H1 (cell line): ENCODE data around the gene FMNL2. TPM values are rescaled to one million over a fixed set of nuclear protein-coding genes. Genes with fewer than 3 reads are reported as not detected.

Experiments
- CTCF ChIA-PET: fragments of 300-600 bp; sonication (Branson Sonifier 250); formaldehyde crosslinking; loops from one replicate; lab custom pipeline; 2021; ENCODE audit not compliant: partially characterized antibody; lab: Charles Lee
- POLR2A ChIA-PET: fragments of 300-600 bp; sonication (Branson Sonifier 250); formaldehyde crosslinking; loops from one replicate; lab custom pipeline; 2021; ENCODE audit warnings: inconsistent platforms; ENCODE audit not compliant: partially characterized antibody; lab: Charles Lee
- DNase-seq, 2 experiments: peaks; one replicate each; pipeline versions ENCODE4 v3.0.0 to v3.0.0-alpha.2; 2010 to 2022; ENCODE audit warnings: low spot score in 2 of 2, low read depth in 1 of 2, mixed read lengths in 1 of 2
- FAIRE-seq: peaks from 2 replicates; lab custom pipeline; 2011; peaks lifted over from hg19 to GRCh38; lab: Jason Lieb, UNC
- H2AFZ ChIP-seq: 2 replicates; pipeline ENCODE4 v1.8.1; 2012; ENCODE audit warnings: low read length, inconsistent platforms
- H2AK5ac ChIP-seq: 2 replicates; pipeline ENCODE4 v1.6.1; 2013; ENCODE audit warnings: low read depth, low read length
- H2BK120ac ChIP-seq: replicated peaks from 2 replicates; pipeline ENCODE3; 2013; ENCODE audit warnings: low read depth, low read length, inconsistent platforms
- H2BK12ac ChIP-seq: 2 replicates; pipeline ENCODE4 v1.6.1; 2013; ENCODE audit warnings: low read depth, low read length
- H2BK15ac ChIP-seq: 2 replicates; pipeline ENCODE4 v1.6.1; 2013; ENCODE audit warnings: low read length
- H2BK20ac ChIP-seq: 2 replicates; pipeline ENCODE4 v1.6.1; 2013; ENCODE audit warnings: low read length
- H2BK5ac ChIP-seq: 2 replicates; pipeline ENCODE4 v1.6.1; 2013; ENCODE audit warnings: low read depth, low read length
- H3K14ac ChIP-seq: 2 replicates; pipeline ENCODE4 v1.6.1; 2013; ENCODE audit warnings: inconsistent platforms; ENCODE audit not compliant: insufficient read length
- H3K18ac ChIP-seq: 2 replicates; pipeline ENCODE4 v1.6.1; 2013; ENCODE audit warnings: low read length; ENCODE audit errors: extremely low read depth
- H3K23ac ChIP-seq: 2 replicates; pipeline ENCODE4 v1.6.1; 2013; ENCODE audit warnings: inconsistent platforms; ENCODE audit not compliant: insufficient read length
- H3K23me2 ChIP-seq: 2 replicates; pipeline ENCODE4 v1.6.1; 2013; ENCODE audit warnings: low read depth, low read length
- H3K27ac ChIP-seq: 2 replicates; pipeline ENCODE4 v1.6.1; 2011; ENCODE audit warnings: low read depth, low read length, inconsistent platforms
- H3K27me3 ChIP-seq, 4 experiments: replicated peaks in 1 of 4; 1 replicate in 1 of 4; 2 replicates in 3 of 4; pipeline versions ENCODE4 v1.6.1 to v1.8.1; 2011 to 2013; ENCODE audit warnings: low read length in 3 of 4, mild to moderate bottlenecking in 3 of 4, inconsistent platforms in 2 of 4, mixed read lengths in 2 of 4, moderate library complexity in 1 of 4; ENCODE audit not compliant: control insufficient read depth in 3 of 4, insufficient read depth in 3 of 4; ENCODE audit errors: extremely low read depth in 1 of 4
- H3K36me3 ChIP-seq, 4 experiments: 2 replicates each; pipeline versions ENCODE4 v1.6.1 to v1.8.1; 2011 to 2013; ENCODE audit warnings: mild to moderate bottlenecking in 4 of 4, low read length in 3 of 4, moderate library complexity in 2 of 4, control low read depth in 1 of 4, inconsistent platforms in 1 of 4; ENCODE audit not compliant: insufficient read depth in 4 of 4, control insufficient read depth in 2 of 4
- H3K4ac ChIP-seq: replicated peaks from 2 replicates; pipeline ENCODE3; 2013; ENCODE audit warnings: low read length, low read depth, mixed read lengths, inconsistent platforms; ENCODE audit not compliant: insufficient read length
- H3K4me1 ChIP-seq, 4 experiments: replicated peaks in 1 of 4; 1 replicate in 1 of 4; 2 replicates in 3 of 4; pipeline versions ENCODE4 v1.6.1 to v1.8.1; 2011 to 2013; ENCODE audit warnings: low read length in 3 of 4, inconsistent platforms in 2 of 4, mixed read lengths in 1 of 4; ENCODE audit not compliant: insufficient read depth in 4 of 4, control insufficient read depth in 3 of 4
- H3K4me2 ChIP-seq, 2 experiments: 2 replicates each; pipeline versions ENCODE4 v1.6.1 to v1.8.1; 2011 to 2013; ENCODE audit warnings: low read depth in 2 of 2, low read length in 2 of 2, control low read depth in 1 of 2, inconsistent platforms in 1 of 2, mild to moderate bottlenecking in 1 of 2; ENCODE audit not compliant: insufficient read depth in 1 of 2
- H3K4me3 ChIP-seq, 4 experiments: fragments of 200-600, 300-600 bp in 1 of 4; sonication (generic), shearing (Covaris generic), sonication (Bioruptor Twin) in 1 of 4; 2 replicates each; pipeline versions ENCODE4 v1.5.1 to v1.8.1; 2011 to 2016; ENCODE audit warnings: low read length in 4 of 4, low read depth in 3 of 4, control low read depth in 2 of 4, inconsistent platforms in 2 of 4, mild to moderate bottlenecking in 2 of 4, mixed read lengths in 1 of 4, moderate library complexity in 1 of 4; ENCODE audit not compliant: insufficient read depth in 2 of 4; ENCODE audit errors: extremely low read depth in 1 of 4
- H3K56ac ChIP-seq: replicated peaks from 2 replicates; pipeline ENCODE3; 2013; ENCODE audit warnings: low read depth, mild to moderate bottlenecking, mixed read lengths, low read length, inconsistent platforms; ENCODE audit not compliant: insufficient read length
- H3K79me1 ChIP-seq: 2 replicates; pipeline ENCODE4 v1.6.1; 2013; ENCODE audit warnings: low read depth, low read length, control low read depth
- H3K79me2 ChIP-seq, 2 experiments: 2 replicates each; pipeline versions ENCODE4 v1.6.1 to v1.8.1; 2012 to 2013; ENCODE audit warnings: low read length in 2 of 2, mild to moderate bottlenecking in 2 of 2, inconsistent platforms in 1 of 2; ENCODE audit not compliant: insufficient read depth in 2 of 2, control insufficient read depth in 1 of 2
- H3K9ac ChIP-seq, 4 experiments: replicated peaks in 1 of 4; 1 replicate in 1 of 4; 2 replicates in 3 of 4; pipeline versions ENCODE4 v1.6.1 to v1.8.1; 2011 to 2013; ENCODE audit warnings: low read depth in 3 of 4, low read length in 3 of 4, control low read depth in 2 of 4, mild to moderate bottlenecking in 2 of 4, moderate library complexity in 2 of 4, inconsistent platforms in 1 of 4; ENCODE audit errors: extremely low read depth in 1 of 4
- H3K9me3 ChIP-seq, 2 experiments: 2 replicates each; pipeline versions ENCODE4 v1.6.1 to v1.8.1; 2012 to 2013; ENCODE audit warnings: mild to moderate bottlenecking in 2 of 2, moderate library complexity in 2 of 2, control low read depth in 1 of 2, inconsistent platforms in 1 of 2, low read depth in 1 of 2, low read length in 1 of 2, mixed read lengths in 1 of 2; ENCODE audit not compliant: insufficient read depth in 2 of 2
- H4K20me1 ChIP-seq, 2 experiments: replicated peaks in 1 of 2; 2 replicates each; pipeline versions ENCODE3 to v1.8.1; 2011 to 2013; ENCODE audit warnings: inconsistent platforms in 2 of 2, low read length in 2 of 2, mild to moderate bottlenecking in 1 of 2; ENCODE audit not compliant: insufficient read depth in 2 of 2, control insufficient read depth in 1 of 2
- H4K5ac ChIP-seq: 2 replicates; pipeline ENCODE4 v1.6.1; 2013; ENCODE audit warnings: low read length, low read depth, mixed read lengths, inconsistent platforms; ENCODE audit not compliant: insufficient read length
- H4K8ac ChIP-seq: 2 replicates; pipeline ENCODE4 v1.8.0; 2013; ENCODE audit warnings: mild to moderate bottlenecking, moderate library complexity, low read length, inconsistent platforms; ENCODE audit not compliant: insufficient read depth; ENCODE audit errors: extremely low read depth
- H4K91ac ChIP-seq: replicated peaks from 2 replicates; pipeline ENCODE3; 2013; ENCODE audit warnings: low read length, mixed read lengths, inconsistent platforms; ENCODE audit not compliant: insufficient read length
- BCL11A ChIP-seq, 2 experiments: IDR thresholded peaks; one replicate each; pipeline ENCODE4 v1.6.1; 2011; ENCODE audit warnings: low read depth in 2 of 2, low read length in 2 of 2, mild to moderate bottlenecking in 2 of 2
- CHD1 ChIP-seq: IDR thresholded peaks from 2 replicates; pipeline ENCODE4 v1.6.1; 2012; ENCODE audit warnings: low read depth, low read length, improper control_type of control experiment
- EP300 ChIP-seq, 2 experiments: IDR thresholded peaks; 1 replicate in 1 of 2; 2 replicates in 1 of 2; pipeline ENCODE4 v1.6.1; 2011 to 2012; ENCODE audit warnings: low read depth in 2 of 2, low read length in 2 of 2, mild to moderate bottlenecking in 2 of 2, borderline replicate concordance in 1 of 2, inconsistent platforms in 1 of 2, moderate library complexity in 1 of 2
- POLR2AphosphoS5 ChIP-seq: IDR thresholded peaks from 2 replicates; pipeline ENCODE4 v1.6.1; 2011; ENCODE audit warnings: low read depth, low read length
- SUZ12 ChIP-seq: fragments of 200-600 bp; sonication (generic); IDR thresholded peaks from 2 replicates; pipeline ENCODE4 v1.6.1; 2012; ENCODE audit warnings: mild to moderate bottlenecking, inconsistent platforms, low read length, moderate library complexity, mixed read lengths
- YY1 ChIP-seq: IDR thresholded peaks from 2 replicates; pipeline ENCODE4 v1.6.1; 2011; ENCODE audit warnings: low read depth, mild to moderate bottlenecking, low read length
- WGBS, 2 experiments: shearing (Covaris generic) in 1 of 2; methylation state at CpG; one replicate each; pipeline versions ENCODE4 v1.1.6 to v1.1.7; 2013 to 2015; ENCODE audit warnings: low lambda C conversion rate in 2 of 2, mixed read lengths in 2 of 2, inconsistent platforms in 1 of 2, low coverage in 1 of 2, missing lambda C conversion rate in 1 of 2; ENCODE audit not compliant: insufficient replicate concordance in 2 of 2, insufficient coverage in 1 of 2, insufficient read length in 1 of 2; ENCODE audit errors: extremely low coverage in 1 of 2, missing lambda C conversion rate in 1 of 2; 5-methylcytosine and 5-hydroxymethylcytosine counted together
- polyA plus RNA-seq, 7 experiments: library from polyadenylated mRNA; depleted of rRNA in 3 of 7; stranded (reverse) in 5 of 7; unstranded in 2 of 7; fragments of >200 nt in 5 of 7; fragments of 200-250 nt in 2 of 7; gene quantifications; 1 replicate in 5 of 7; 2 replicates in 1 of 7; 4 replicates in 1 of 7; pipeline versions ENCODE4 v1.2.1 to v1.2.3, GENCODE V29; 2011 to 2013; ENCODE audit warnings: missing spikeins in 2 of 7, mixed read lengths in 2 of 7
- total RNA-seq: library from RNA; stranded (reverse); fragmentation: NEBNext Ultra II Directional; extraction: Animal tissue kit (Norgen Biotek cat#: 25700); gene quantifications from 2 replicates; pipeline ENCODE4 v1.2.1, GENCODE V29; 2021

FMNL2 gene
- total and polyA plus RNA-seq, 2 of the 8 experiments (the other 6 are each of a cell fraction or from before 2014, with no cell fraction given) = 15.5 to 45.1 TPM

DNA sequence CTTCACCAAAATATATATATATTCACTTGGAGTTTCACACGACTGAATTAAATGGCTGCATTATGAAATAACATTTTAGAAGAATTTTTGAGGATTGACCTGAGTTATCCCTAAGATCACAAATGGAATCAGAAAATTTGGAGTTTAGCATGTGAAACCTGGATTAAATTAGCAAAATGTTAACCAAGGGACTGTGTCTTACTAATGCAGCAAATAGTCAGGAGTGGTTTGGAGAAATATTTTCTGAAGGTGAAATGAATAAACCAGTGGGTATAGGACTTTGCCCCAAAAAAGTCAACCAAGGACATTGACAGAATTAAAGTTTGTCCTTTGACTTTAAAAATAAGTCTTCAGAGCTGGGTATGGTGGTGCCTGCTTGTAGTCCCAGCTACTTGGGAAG lies 271.1 kb downstream of the FMNL2 start:
- Histone ChIP-seq H3K18ac (no peak overlapping the region), H2BK15ac (no peak overlapping the region), H2BK120ac (no peak overlapping the region), H3K9ac (no peak overlapping the region), H2BK5ac (no peak overlapping the region), H4K20me1 (no peaks in the 10 kb centered on the region), H3K79me2 (no peaks in the 10 kb centered on the region), H3K4ac (no peak overlapping the region), H3K14ac (no peak overlapping the region), H3K4me3 (no peak overlapping the region), H2AFZ (no peak overlapping the region), H4K5ac (no peak overlapping the region), H3K27ac (no peak overlapping the region), H3K4me2 (no peak overlapping the region), H2BK20ac (no peak overlapping the region), H3K4me1 (no peaks in the 10 kb centered on the region), H2AK5ac (no peak overlapping the region), H3K23ac (no peak overlapping the region), H3K56ac (no peak overlapping the region), H2BK12ac (no peak overlapping the region), H3K36me3 (peaks cover 0 to 14% (median 5%) of the 10 kb centered on the region in 4 experiments; a peak in 4 of 8 replicates), H3K27me3 (no peaks in the 10 kb centered on the region), H3K79me1 (no peaks in the 10 kb centered on the region; the same call in 1 of the 2 replicates), H3K23me2 (no peaks in the 10 kb centered on the region), H4K8ac (no peak overlapping the region), H4K91ac (no peak overlapping the region), H3K9me3 (no peaks in the 10 kb centered on the region)
- DNase-seq (no peak), FAIRE-seq (no peak)
- CTCF ChIA-PET = interaction anchor here (0.8 to 1.5 kb wide), 2 partner anchors 30 to 581 kb away, joined by 3 to 5 read pairs; no protein-coding TSS in a partner anchor
- POLR2A ChIA-PET = no interaction called here
- 100% methylated on average over 1 of the region's 1 CpG; no CpG with 5 or more reads in 1 of the 2 experiments for WGBS, 2 experiments
- TF ChIP-seq BCL11A (IDR thresholded peaks at IDR 0.05; ENCODE audit: low read depth in 2 of 2, low read length in 2 of 2) = no peak
- no peak for TF ChIP-seq POLR2AphosphoS5
- TF ChIP-seq YY1 = no peak
- no peak for TF ChIP-seq SUZ12
- TF ChIP-seq CHD1 = no peak
- TF ChIP-seq EP300 (IDR thresholded peaks at IDR 0.05; ENCODE audit: borderline replicate concordance in 1 of 2, low read depth in 2 of 2, low read length in 2 of 2) = no peak
